D721Med (cell line): ENCODE results near the gene SOWAHB.

Experiments used
- DNase-seq: peaks from one replicate; pipeline ENCODE4 v3.0.0; 2011; ENCODE audit warnings: low spot score; ENCODE audit not compliant: insufficient read length
- FAIRE-seq: peaks from 2 replicates; lab custom pipeline; 2011; peaks lifted over from hg19 to GRCh38; lab: Jason Lieb, UNC
- TF ChIP-seq, protein P1 (sequence below): IDR thresholded peaks from 2 replicates; pipeline ENCODE4 v1.5.1; 2012; ENCODE audit warnings: mild to moderate bottlenecking, control low read depth; ENCODE audit not compliant: insufficient read depth; ENCODE audit errors: missing control alignments

Gene SOWAHB

DNA sequence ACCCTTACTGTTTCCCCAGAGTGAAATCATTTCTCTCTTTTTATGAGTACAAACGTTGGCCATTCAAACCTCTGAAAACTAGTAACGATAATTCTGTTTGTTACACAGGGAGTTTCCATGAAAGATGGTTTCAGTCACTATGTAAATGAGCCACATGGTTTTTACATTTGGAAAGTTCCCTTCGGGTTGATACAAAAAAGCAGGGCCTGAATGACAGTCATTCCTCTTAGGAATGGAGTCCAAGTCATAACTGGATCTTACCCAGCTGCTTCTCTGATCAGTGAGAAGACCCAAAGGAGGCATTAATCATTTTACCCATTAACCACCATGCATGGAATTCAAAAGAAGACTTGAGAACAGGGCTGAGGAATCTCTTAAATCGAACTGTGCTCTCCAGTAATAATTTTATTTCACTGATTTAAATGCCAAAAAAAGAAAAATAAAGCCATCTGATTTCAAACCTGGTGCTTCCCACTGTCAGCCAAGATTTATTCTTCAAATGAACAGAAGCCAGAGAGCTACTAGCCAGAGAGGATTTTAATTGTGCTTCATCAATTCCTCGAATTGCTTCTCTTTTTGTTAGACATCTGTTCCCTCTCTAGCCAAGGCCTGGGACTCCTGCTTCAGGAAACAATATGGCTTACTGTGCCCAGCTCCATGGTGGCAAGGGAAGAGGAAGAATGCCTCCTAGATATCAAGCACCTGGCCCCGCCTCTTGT, 3.2 kb downstream of the SOWAHB start:
- DNase-seq (no peak), FAIRE-seq (no peak)
- TF ChIP-seq, protein P1, sequence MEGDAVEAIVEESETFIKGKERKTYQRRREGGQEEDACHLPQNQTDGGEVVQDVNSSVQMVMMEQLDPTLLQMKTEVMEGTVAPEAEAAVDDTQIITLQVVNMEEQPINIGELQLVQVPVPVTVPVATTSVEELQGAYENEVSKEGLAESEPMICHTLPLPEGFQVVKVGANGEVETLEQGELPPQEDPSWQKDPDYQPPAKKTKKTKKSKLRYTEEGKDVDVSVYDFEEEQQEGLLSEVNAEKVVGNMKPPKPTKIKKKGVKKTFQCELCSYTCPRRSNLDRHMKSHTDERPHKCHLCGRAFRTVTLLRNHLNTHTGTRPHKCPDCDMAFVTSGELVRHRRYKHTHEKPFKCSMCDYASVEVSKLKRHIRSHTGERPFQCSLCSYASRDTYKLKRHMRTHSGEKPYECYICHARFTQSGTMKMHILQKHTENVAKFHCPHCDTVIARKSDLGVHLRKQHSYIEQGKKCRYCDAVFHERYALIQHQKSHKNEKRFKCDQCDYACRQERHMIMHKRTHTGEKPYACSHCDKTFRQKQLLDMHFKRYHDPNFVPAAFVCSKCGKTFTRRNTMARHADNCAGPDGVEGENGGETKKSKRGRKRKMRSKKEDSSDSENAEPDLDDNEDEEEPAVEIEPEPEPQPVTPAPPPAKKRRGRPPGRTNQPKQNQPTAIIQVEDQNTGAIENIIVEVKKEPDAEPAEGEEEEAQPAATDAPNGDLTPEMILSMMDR, result no peak

DNA sequence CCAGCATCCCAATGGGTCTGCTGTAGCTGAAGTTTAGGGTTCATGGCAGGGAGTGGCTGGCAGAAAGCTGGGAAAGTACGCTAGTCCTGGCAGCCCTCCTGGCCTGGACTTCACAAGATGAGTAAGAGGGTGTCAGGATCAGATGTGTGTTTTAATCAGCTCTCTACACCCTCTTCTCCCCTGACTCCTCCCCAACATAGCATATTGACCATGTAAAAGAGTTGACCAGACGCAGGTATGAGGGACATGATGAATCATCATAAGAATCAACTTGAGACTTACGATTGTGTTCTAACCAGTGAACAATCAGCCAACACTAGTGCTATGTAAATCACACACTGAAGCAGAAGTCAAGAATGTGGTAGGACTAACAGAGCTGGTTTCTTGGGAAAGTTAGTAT, 5.3 kb downstream of the SOWAHB start:
- TF ChIP-seq, protein P1, result no peak
- DNase-seq, result no peak
- FAIRE-seq, result no peak

DNA sequence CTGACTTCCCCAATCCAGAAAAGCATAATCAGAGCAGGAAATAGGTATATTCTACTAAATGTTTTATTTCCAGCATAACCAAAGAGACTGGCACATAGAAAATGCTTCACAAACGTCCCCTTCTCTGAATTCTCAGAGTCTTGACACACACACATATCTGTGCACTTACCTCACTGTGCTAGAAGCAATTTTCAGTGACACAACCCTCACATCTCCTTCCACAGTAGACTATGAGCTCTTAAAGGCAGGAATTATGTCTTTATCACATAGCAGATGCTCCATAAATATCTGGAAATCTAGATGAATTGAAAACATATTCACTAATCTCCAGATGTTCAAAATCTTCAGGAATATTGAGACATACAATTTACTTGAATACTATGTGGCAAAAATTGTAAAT, 5.9 kb downstream of the SOWAHB start:
- TF ChIP-seq, protein P1, result no peak
- no peak for DNase-seq
- no peak for FAIRE-seq

GRCh38 chr4:76886848-76887441, 11.0 kb downstream of the SOWAHB start:
- no peak for FAIRE-seq
- no peak for DNase-seq

DNA sequence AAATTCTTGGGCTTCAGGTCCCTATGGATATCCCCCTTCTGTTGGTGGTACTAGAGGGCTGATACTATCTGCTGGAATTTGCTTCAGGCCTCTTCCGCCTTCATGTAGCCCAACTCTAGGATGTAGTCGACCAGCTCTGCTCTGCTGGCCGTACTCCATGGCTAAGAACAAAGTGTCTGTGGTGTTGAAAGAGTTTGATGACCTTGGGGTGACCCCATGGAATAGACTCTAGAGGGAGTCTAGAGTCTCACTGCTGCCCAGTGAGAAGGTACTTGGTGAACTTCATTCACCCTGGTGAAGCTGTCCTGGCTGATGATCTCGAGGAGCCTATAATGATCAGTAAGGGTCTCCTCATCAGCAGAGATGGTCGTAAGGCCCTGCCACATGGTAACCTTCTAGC, 11.7 kb downstream of the SOWAHB start:
- DNase-seq (no peak), FAIRE-seq (no peak)
- TF ChIP-seq, protein P1, result no peak

More at GRCh38 chr4:76886848-76887441, 11.0 kb downstream of the SOWAHB start:
- TF ChIP-seq, protein P1, result no peak

GRCh38 chr4:76883147-76883546, 14.8 kb downstream of the SOWAHB start:
- TF ChIP-seq, protein P1, result no peak
- no peak for FAIRE-seq
- no peak for DNase-seq

DNA sequence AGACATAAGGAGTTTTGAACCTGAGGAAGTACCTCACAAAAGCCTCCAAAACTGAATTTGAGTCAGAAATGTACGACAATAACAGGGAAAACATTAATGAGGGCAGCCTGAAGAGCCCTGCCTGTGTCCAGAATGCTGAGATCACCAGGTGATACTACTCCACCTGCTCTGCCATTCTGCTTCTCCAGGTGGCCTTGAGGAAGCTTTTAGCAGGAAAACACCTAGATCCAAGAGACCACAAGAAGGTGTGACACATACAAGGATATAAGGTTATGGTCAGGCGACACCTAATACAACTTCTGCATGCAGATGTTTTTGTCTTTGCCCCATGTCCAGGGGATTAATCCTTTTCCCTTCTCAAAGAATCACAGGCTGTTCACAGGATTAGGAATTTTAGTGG, 15.3 kb downstream of the SOWAHB start:
- TF ChIP-seq, protein P1, result no peak
- no peak for FAIRE-seq
- DNase-seq, result no peak
